Measurements from ENCODE around the gene MYO1A.

The MYO1A gene

DNA sequence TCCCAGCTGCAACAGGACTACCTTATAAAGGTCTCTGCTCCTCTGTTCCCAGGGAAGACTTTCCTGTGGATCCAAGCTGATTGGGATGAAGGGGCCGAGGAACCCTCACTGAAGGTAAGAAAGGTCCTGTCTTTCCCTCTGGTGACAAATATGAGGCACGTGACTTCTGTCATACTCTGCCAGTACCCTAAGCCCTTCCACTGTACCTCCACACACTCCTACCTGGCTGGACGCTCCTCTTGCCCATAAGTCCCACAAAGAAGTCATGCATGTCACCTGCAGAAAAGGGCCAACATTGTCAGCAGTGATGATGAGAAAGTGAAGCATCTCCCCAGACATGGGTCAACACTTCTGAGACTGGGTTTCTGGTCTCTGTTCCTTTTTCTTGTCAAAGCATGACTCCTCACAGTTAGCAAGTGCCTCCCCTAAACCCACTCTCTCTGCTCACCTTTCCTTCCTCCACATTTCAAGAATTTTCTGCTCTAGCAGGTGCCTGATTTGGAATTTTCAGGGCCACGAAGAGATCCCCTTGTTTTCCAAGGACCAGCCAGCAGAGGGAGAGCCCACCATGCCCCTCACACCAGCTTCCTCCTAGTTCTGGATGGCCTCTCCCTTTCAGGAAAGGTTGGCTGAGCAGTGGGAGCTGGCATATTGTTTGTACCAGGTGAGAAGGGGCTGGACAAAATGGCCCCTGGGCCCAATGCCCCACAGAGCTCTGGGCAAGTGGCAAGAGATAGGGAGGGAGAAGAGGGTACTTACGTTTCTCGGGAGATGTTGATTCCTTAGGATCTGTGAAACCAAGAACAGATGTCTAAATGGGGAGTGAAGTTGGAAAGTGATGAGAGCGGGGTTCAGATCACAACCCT is 37.1 kb downstream of the MYO1A start:
- no peak for DNase-seq (ENCODE audit: low spot score)

DNA sequence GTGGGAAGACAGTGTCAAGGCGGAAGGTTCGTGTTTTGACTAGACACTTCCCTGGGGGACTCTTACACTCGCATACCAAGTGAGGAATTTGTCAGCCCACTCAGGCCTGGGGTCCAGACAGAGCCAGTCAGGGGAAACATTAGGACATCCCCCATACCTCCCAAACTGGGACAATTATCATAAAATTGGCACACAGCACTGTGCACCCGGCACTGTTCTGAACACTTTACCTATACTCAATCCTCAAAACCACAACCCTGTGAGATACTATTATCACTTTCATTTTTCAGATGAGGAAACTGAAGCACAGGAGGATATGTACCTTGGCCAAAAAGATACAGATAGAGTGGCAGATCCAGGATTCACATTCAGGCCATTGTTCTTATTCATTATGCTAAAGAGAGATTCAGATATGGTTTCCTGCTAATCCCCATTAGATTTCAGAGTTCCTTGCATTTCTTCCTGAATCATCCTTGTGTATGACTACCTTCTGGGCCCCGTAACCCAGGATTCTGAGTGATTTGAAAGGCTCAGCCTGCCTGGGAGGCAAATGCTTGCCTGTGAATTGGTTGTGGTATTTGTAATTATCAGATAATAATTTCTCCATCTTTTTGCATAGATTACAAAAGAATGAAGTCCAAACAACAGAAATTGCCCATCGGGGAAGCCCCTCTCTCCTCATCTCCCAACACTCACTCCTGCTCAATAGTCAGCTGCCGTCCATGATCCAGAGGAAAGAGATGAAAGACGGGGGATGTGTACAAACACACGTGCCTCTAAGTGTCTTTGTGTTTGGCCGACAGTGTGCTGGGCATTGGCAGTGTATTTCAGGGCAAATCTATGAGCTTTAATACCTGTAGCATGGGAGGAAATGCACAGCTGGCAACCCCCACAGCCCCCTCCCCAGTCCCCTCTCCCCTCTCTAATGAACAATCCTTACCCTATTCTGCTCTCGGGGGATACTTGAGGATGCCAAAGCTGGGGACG is 38.2 kb downstream of the MYO1A start:
- no peak for DNase-seq (ENCODE audit: low spot score)

DNA sequence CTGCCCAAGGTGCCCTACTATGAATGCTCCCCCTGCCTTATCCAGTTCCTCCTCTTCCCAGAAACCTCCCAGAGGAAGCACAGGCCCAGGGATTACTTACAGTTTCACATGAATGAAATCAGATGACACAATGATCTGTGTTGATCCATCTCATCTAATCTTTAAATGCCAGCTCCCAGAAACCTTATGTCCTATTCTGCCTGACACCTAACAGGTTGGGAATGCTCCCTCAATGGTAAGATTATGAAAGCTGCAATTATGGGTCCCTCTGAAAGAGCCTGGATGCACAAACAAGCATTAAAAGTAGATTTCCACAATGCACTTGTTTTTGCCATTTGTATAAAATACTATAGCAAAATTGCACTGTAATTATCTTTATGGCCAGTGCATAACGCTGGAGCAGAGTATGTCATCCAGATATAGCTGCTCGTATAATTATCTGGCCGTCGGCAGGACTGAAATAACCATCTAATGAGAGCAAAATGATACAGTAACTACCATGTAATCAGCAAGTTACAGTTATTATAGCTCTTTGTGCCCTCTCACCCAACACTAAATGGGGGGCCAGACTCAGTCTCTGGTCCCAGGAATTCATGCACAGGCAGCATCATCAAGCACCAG is 39.2 kb downstream of the MYO1A start:
- no peak for DNase-seq (ENCODE audit: low spot score)

- DNase-seq (ENCODE audit: low spot score), result no peak
These were observed 39.8 kb downstream of the MYO1A start for GRCh38 chr12:57009949-57010626.

DNA sequence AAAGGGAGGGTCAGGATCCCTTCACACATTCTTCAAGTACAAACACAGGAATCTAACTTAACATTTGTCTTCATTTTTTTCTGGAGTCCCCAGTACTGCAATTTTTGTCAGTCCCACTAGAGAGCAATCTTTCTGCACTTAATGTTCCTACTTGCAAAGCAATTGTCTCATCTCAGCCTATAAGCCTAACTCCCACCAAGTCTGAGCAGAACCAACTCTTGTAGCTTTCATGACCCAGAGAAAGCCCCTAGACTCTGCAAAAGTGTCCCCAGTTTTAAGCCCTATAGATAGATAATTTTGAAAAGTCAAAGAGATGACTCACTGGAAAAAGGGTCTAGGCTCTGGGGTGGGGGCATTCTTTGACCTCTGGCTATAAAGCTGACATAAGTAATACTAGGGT is 41.8 kb downstream of the MYO1A start:
- DNase-seq (ENCODE audit: low spot score), result peak; percentile 84

DNA sequence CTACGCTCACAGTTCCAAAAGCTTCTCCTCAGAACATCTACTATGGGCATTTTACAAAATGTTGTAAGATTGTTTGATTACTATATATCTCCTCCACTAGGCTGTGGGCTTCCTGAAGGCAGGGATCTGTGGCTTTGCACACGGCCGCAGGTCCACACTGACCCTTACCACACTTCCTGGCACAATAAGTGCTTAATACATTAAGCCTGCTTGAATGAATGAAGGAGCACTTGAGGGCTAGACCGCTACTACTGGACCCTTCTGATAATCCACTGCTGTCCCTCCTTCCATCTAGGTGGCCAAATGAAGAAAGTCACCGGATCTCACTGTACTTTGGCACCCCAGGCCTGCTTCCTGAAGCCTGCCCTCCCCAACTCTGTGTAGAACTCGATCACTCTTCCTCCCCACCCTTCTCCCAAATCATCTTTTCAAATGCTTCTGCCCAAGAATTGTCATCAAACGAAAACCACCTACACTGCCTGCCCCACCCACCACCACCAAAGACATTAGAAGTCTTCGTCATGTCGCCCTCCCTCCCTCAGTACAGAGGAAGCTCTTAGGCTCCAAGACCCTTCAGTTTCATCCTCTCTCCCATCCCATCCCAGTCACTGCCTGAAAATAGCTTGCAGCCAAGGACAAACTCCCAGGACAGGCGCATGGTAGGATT is 43.0 kb downstream of the MYO1A start:
- DNase-seq (ENCODE audit: low spot score), result no peak

GRCh38 chr12:57005980-57006808 is 43.7 kb downstream of the MYO1A start, which contains the start of gene ZBTB39:
TSS of gene ZBTB39 (minus strand) at chr12:57006546. CDS start at chr12:57004917, 1,629 bp downstream.
- peak; percentile 75 for DNase-seq (ENCODE audit: low spot score)

DNA sequence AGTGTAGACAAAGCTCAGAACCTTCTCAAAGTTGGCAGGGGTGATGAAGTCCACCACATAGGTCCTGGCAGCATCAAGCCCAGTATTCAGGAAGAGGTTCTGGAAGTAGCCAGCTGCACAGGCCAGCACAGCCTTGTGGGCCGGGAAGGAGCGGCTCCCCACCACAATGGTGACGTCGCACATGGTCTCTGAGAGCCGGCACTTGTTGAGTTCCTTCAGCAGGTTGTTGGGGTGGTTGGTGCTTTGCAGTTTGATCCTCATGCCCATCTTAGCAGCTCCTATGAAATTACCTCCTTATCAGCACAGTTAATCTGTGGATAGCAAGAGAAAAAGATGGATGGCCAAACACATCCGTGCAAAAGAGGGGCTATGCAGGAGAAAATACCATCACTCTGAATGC is 45.3 kb downstream of the MYO1A start:
- no peak for DNase-seq (ENCODE audit: low spot score)

- no peak for DNase-seq (ENCODE audit: low spot score)
These were observed 46.5 kb downstream of the MYO1A start for GRCh38 chr12:57003395-57003794.

GRCh38 chr12:57001448-57001906 is 48.5 kb downstream of the MYO1A start:
- DNase-seq (ENCODE audit: low spot score), result peak; percentile 74

DNA sequence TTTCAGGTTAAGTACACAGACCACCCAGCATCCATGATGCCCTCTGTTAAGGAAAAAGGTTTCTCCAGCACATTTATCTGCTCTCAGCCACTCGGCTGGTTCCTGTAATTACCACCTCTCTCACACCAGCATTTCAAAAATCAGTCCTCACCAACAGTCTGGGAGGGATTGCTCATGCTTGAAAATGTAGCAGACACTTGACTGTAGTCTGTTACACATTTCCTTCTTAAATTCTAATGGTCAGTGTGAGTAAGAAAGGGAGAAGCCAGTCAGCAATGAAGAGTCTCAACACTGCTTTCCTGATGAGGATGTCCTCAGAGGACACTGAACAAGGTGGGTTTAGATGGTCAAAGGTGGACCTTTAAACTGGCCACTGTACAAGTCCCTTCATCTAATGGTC is 49.5 kb downstream of the MYO1A start:
- DNase-seq (ENCODE audit: low spot score), result no peak

GRCh38 chr12:56999456-56999855 is 50.5 kb downstream of the MYO1A start:
- DNase-seq (ENCODE audit: low spot score), result no peak

GRCh38 chr12:56998981-56999380 is 50.9 kb downstream of the MYO1A start:
- DNase-seq (ENCODE audit: low spot score), result no peak

DNA sequence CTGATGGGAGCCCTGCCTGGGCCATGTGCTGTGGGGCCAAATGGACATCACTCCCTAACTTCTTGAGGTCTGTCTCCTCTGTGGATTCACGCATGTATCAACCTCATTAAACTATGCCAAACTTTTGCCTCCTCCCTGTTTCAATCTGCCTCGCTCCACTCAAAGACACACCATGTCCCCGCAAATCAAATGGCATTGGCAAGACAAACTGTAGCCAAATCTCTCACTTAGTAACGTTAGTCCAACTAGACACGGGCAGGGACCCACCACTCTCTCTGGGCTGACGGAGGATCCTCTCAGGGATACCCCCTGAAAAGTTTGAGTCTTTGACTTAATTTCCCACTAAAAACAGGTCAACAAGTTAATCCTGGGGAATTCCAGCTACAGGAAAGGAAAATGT is 51.6 kb downstream of the MYO1A start:
- DNase-seq (ENCODE audit: low spot score), result no peak

GRCh38 chr12:56996793-56997545 is 53.0 kb downstream of the MYO1A start:
- no peak for DNase-seq (ENCODE audit: low spot score)

DNA sequence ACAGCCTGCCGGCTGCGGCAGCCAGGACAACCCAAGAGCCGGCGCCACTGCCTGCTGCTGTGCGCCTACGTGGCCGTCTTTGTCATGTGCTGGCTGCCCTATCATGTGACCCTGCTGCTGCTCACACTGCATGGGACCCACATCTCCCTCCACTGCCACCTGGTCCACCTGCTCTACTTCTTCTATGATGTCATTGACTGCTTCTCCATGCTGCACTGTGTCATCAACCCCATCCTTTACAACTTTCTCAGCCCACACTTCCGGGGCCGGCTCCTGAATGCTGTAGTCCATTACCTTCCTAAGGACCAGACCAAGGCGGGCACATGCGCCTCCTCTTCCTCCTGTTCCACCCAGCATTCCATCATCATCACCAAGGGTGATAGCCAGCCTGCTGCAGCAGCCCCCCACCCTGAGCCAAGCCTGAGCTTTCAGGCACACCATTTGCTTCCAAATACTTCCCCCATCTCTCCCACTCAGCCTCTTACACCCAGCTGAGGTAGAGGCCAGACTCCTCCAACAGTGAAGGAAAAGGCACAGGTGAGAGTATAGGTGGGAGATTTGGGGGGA is 53.9 kb downstream of the MYO1A start:
- DNase-seq (ENCODE audit: low spot score), result no peak

DNA sequence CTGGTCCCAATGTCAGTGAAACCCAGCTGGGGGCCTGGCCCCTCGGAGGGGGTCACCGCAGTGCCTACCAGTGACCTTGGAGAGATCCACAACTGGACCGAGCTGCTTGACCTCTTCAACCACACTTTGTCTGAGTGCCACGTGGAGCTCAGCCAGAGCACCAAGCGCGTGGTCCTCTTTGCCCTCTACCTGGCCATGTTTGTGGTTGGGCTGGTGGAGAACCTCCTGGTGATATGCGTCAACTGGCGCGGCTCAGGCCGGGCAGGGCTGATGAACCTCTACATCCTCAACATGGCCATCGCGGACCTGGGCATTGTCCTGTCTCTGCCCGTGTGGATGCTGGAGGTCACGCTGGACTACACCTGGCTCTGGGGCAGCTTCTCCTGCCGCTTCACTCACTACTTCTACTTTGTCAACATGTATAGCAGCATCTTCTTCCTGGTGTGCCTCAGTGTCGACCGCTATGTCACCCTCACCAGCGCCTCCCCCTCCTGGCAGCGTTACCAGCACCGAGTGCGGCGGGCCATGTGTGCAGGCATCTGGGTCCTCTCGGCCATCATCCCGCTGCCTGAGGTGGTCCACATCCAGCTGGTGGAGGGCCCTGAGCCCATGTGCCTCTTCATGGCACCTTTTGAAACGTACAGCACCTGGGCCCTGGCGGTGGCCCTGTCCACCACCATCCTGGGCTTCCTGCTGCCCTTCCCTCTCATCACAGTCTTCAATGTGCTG is 54.6 kb downstream of the MYO1A start:
- DNase-seq (ENCODE audit: low spot score), result no peak

- no peak for DNase-seq (ENCODE audit: low spot score)
These were observed 55.6 kb downstream of the MYO1A start for GRCh38 chr12:56994231-56994746.

All from NAMALWA (cell line).